HG03108 (cell line): Measurements from ENCODE around the gene CCDC184.

ENCODE experiments used
- ATAC-seq: cut with Tn5 transposase; IDR thresholded peaks from one replicate; pipeline ENCODE4 v1.9.1; 2021; ENCODE audit warnings: moderate library complexity; ENCODE audit not compliant: unreplicated experiment

Gene CCDC184

DNA sequence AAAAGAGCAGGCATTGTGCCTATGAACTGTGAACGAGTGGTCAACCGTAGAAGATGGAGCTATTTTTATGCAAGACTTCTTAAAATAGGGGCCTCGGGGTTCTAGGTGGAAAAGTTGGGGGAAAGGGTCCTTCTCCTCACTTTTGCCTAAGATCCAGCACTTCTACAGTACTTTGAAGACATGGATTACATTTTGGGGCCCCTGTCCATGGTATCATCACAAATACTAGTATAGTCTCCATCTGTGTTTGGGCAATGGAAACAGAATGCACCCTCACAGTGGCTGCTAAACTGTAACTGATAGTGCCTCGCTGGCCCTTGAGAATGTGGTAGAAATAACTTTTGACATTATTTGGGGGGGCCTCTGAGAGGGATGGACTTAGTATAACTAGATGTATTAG is 5.5 kb upstream of the CCDC184 start:
- ATAC-seq: no peak

GRCh38 chr12:48179466-48179865 is 4.0 kb upstream of the CCDC184 start:
- no peak for ATAC-seq

GRCh38 chr12:48180424-48180823 is 3.0 kb upstream of the CCDC184 start:
- no peak for ATAC-seq

- no peak for ATAC-seq
These were observed 2.5 kb upstream of the CCDC184 start for GRCh38 chr12:48180857-48181495.

DNA sequence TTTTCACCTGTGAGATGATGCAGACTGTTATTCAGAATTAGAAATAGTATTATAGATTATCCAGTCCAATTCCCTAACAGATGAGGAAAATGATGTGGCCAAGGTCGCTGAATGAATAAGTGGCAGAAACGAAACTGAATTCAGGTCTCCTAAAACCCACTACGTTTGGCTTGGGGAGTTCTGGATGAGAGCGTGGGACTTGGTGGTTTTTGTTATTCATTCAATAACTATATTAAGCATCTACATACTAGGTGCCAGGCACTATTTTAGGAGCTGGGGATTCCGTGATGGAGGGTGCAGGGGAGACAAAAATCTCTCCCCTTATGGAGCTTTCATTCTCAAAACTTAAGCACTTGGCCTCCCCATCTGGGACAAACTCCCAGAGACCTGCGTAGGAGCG is 813 bp upstream of the CCDC184 start:
- ATAC-seq: peak; percentile 3

DNA sequence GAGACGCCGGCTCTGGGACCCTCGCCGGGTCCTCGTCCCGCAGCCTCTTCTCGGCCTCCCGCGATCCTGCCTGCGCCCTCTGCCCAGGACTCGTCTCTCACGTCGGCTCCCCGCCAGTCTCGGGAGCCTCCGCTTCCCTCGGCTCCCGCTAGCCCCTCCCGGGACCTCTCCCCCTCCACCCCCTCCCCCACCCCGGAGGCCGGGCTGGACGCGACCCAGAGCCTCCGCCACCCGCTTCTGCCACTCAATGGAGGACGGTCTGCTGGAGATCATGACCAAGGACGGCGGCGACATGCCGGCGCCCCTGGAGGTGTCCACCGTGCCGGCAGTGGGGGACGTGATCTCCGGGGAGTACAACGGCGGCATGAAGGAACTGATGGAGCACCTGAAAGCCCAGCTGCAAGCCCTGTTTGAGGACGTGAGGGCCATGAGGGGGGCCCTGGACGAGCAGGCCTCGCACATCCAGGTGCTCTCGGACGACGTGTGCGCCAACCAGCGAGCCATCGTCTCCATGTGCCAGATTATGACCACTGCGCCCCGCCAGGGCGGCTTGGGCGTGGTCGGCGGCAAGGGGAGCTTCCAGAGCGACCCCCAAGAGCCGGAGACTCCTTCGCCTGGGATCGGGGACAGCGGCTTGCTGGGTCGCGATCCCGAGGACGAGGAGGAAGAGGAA is 568 bp downstream of the CCDC184 start:
- no peak for ATAC-seq

- ATAC-seq: no peak
These were observed 1.1 kb downstream of the CCDC184 start for GRCh38 chr12:48184549-48184922.

DNA sequence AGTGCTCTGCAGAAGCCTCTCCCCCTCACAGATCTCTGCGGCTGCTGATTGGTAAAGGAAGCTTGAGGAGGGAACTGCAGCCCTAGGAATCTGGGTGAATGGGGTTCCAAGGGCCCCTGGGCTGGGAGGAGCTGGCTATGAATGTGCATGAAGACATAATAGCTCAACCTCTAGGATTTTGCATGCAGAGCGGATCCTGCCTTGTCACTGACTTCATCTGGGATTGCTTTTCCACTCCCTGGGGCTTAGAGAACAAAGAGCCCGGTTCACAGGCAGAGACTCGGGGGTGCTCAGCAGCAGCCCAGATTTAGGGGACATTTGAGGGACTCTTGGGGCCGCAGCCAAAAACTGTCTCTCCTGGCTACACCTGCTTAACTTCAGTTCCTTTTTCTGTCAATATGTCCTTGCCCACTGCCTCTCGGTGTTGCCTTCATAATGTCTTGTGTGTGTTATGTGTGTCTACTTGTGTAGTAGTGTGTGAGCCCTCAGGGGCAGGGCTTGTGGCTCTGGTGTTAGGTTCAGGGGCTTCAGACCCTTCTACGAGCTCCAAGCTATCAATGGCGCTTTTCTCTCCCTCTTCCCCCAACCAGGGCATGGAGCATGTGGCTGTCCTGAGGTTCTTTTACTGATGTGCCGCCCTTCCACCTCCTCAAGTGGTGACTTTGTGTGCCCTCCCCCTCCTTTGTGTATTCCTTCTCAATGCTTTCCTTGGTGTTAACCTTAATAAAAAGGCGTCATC is 1.9 kb downstream of the CCDC184 start:
- no peak for ATAC-seq

GRCh38 chr12:48187916-48188695 is 4.7 kb downstream of the CCDC184 start:
- ATAC-seq: no peak

DNA sequence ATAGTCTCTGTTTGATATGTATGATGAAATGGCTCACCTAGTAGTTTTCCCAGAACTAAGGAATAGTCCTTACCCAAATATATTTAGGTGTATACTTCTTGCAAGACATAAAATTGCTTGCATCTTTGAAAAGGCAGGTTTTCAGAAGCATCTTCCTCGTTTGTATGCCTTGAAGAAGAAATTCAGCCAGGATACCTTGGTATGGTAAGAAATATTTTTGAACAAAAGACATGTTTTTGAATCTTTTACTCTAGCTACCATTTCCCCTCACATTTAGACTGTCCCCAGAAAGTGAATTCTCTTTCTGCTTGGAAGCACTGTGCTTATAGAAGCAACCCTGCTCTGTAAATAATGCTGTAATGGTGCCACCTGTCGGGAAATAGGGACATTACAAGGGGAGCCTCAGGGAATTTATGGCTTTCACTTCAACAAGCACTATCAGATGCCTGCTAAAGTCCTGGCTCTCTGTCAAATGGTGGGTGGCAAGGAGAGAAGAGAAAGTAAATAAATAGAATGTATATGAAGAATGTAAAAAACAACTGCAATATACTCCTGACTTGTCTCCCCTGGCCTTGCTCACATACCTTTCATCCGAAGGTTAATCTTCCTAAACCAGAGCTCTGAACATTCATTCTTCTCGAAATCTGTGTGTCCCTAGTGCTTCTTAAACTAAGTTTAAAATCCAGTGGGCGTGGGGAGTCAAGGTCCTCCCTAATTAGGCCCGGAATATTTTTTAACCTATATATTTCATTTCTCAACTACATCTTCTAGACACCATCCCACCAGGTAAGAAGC is 6.1 kb downstream of the CCDC184 start:
- ATAC-seq: no peak

GRCh38 chr12:48191096-48191495 is 7.7 kb downstream of the CCDC184 start:
- ATAC-seq: no peak

GRCh38 chr12:48192861-48193260 is 9.4 kb downstream of the CCDC184 start:
- no peak for ATAC-seq

DNA sequence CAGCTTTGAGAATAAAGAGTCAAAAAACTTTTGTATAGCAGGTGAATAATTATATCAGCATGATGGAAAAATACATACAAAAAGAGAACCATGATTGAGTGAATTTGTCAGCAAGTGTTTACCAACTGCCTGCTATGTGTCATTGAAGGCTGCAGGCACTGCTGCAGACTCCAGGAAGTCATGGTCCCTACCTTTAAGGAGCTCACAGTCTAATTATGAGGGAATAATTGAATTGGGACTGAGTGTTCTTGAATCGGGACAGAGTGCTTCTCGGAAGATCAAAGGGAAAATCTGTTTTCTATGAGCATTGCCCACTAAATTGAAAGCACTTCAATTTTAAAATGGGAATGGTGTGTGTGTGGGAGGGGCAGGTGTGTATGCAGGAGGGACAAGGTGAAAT is 10.2 kb downstream of the CCDC184 start:
- ATAC-seq: no peak

- no peak for ATAC-seq
These were observed 11.4 kb downstream of the CCDC184 start for GRCh38 chr12:48194799-48195201.

- peak; percentile 11 for ATAC-seq
These were observed 14.1 kb downstream of the CCDC184 start for GRCh38 chr12:48197549-48197970.

DNA sequence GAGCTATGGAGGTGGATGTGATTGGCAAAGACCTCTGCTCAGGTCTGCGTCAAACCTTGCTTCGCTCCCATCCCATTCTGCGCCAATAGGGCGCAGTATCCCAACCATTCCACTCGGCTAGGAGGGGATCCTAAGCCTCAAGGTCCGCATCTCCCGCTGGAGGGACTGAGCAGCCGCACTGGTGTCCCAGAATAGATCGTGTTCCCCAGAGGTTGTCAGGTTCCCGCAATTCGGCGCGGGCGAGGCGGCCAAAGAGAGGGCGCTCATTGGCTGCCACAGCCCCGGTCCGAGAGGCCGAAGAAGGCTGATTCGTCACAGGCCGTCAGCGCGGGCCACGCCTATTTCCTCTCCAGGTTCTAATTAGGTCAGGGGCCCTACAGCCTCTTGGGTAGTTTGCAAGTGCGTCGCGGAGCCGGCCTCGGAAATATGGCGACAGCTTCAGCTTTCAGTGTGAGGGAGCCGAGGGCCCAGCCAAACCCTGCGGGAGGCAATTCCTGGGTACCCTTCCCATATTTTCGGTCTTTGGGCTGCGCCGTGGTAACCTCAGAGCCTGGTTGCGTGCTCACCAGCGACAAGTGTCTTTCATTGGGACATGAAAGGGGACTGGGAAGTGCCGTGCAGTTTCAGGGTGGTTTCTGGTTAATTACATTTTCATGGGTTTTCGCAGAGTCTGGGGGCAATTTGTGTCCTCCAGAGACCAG is 14.7 kb downstream of the CCDC184 start:
- ATAC-seq: peak; percentile 100

GRCh38 chr12:48198672-48198971 is 15.2 kb downstream of the CCDC184 start:
- no peak for ATAC-seq

GRCh38 chr12:48198985-48199384 is 15.5 kb downstream of the CCDC184 start:
- ATAC-seq: no peak

DNA sequence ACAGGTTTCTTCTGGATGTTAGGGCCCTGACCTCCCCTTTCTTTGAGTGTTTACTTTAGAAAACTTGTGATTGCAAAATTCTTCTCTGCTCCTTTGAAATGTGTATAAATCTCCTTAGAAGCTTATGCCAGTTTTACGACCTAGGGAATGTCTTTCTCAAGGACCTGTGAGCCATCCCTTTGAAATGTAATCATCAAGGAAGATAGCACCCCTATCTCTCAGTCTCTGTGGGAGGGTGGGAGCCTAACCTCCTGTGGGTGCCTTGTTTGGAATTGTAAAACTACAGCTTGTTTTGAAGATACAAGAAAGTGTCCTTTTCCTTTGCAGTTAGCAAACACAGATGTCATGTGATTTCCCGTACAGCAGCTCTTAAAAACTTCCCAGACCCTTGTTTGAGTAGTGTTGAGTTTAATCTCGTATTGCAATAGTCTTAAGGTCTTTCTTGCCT is 16.4 kb downstream of the CCDC184 start:
- ATAC-seq: no peak

- no peak for ATAC-seq
These were observed 17.6 kb downstream of the CCDC184 start for GRCh38 chr12:48201091-48201490.
